GM12878 (cell line): ENCODE data around the gene GTPBP1. TPM values are rescaled to one million over a fixed set of nuclear protein-coding genes. Genes with fewer than 3 reads are reported as not detected.

ENCODE experiments used
- ATAC-seq: fragments of 200-7000 bp; cut with Tn5 transposase; 3 replicates; pipeline ENCODE4 v1.9.1; 2020; ENCODE audit warnings: mild to moderate bottlenecking, moderate library complexity
- BruUV-seq: library from RNA; stranded (reverse); fragments of 400-500 nt; replicated peaks from 2 replicates; lab custom pipeline; 2021; lab: Mats Ljungman, UMichigan
- CTCF ChIA-PET: fragments of 300-600 bp; sonication (Branson Sonifier 250); formaldehyde crosslinking; extraction: SDS; loops from one replicate; lab custom pipeline; 2021; ENCODE audit warnings: inconsistent platforms; lab: Yijun Ruan, JAX
- POLR2A ChIA-PET: fragments of 350-600 bp; formaldehyde crosslinking; extraction: SDS; loops from one replicate; lab custom pipeline; 2021; ENCODE audit warnings: inconsistent platforms; lab: Charles Lee
- RAD21 ChIA-PET: fragments of 300-600 bp; sonication (Branson Sonifier 250); formaldehyde crosslinking; loops from one replicate; lab custom pipeline; 2023; ENCODE audit warnings: antibody characterized with exemption; ENCODE audit not compliant: unreplicated experiment; lab: Charles Lee
- SMC1A ChIA-PET: fragments of 300-600 bp; sonication (Branson Sonifier 250); formaldehyde crosslinking; loops from one replicate; lab custom pipeline; 2023; ENCODE audit not compliant: unreplicated experiment, uncharacterized antibody; lab: Charles Lee
- DNase-seq: peaks from one replicate; pipeline ENCODE4 v3.0.0-alpha.2; 2011; ENCODE audit warnings: low read depth, low spot score
- FAIRE-seq: peaks from 3 replicates; lab custom pipeline; 2011; peaks lifted over from hg19 to GRCh38; lab: Jason Lieb, UNC
- H2AFZ ChIP-seq: 2 replicates; pipeline ENCODE4 v1.6.0; 2011; ENCODE audit warnings: low read depth, low read length, control low read depth; ENCODE audit not compliant: control insufficient read depth
- H3K27ac ChIP-seq: 2 replicates; pipeline ENCODE4 v1.5.1; 2011; ENCODE audit warnings: control low read depth; ENCODE audit not compliant: control insufficient read depth, insufficient read depth
- H3K27me3 ChIP-seq, 2 experiments: replicated peaks in 1 of 2; 2 replicates each; pipeline versions ENCODE4 v1.6.0 to v1.6.1; 2011; ENCODE audit warnings: low read length in 1 of 2; ENCODE audit not compliant: control insufficient read depth in 2 of 2, insufficient read depth in 2 of 2
- H3K36me3 ChIP-seq, 2 experiments: 2 replicates each; pipeline ENCODE4 v1.5.1; 2011; ENCODE audit warnings: low read length in 1 of 2; ENCODE audit not compliant: control insufficient read depth in 2 of 2, insufficient read depth in 2 of 2
- H3K4me1 ChIP-seq: 2 replicates; pipeline ENCODE4 v1.6.1; 2011; ENCODE audit warnings: mild to moderate bottlenecking, low read length, moderate library complexity, mixed read lengths; ENCODE audit not compliant: control insufficient read depth, insufficient read depth
- H3K4me2 ChIP-seq: 2 replicates; pipeline ENCODE4 v1.6.0; 2011; ENCODE audit warnings: control low read depth; ENCODE audit not compliant: control insufficient read depth, insufficient read depth
- H3K4me3 ChIP-seq: fragments of 200-600 bp; sonication (generic); 2 replicates; pipeline ENCODE4 v1.5.1; 2016
- H3K79me2 ChIP-seq: 2 replicates; pipeline ENCODE4 v1.6.0; 2011; ENCODE audit warnings: low read length; ENCODE audit not compliant: control insufficient read depth, insufficient read depth
- H3K9ac ChIP-seq: 2 replicates; pipeline ENCODE4 v1.8.0; 2011; ENCODE audit warnings: low read length, control low read depth, mixed read lengths; ENCODE audit not compliant: control insufficient read depth, insufficient read depth
- H3K9me3 ChIP-seq: replicated peaks from 3 replicates; pipeline ENCODE4 v1.5.1; 2011; ENCODE audit warnings: mild to moderate bottlenecking, low read length; ENCODE audit not compliant: control insufficient read depth, insufficient read depth
- H4K20me1 ChIP-seq: 2 replicates; pipeline ENCODE4 v1.6.0; 2011; ENCODE audit not compliant: control insufficient read depth, insufficient read depth
- BRCA1 ChIP-seq: IDR thresholded peaks from 2 replicates; pipeline ENCODE4 v1.6.1; 2011; ENCODE audit warnings: low read depth, low read length, improper control_type of control experiment
- FOXK2 ChIP-seq: fragments of 450-650 bp; IDR thresholded peaks from 2 replicates; pipeline ENCODE4 v1.6.1; 2017; ENCODE audit warnings: mild to moderate bottlenecking, moderate library complexity
- MTA2 ChIP-seq: fragments of 450-650 bp; IDR thresholded peaks from 2 replicates; pipeline ENCODE4 v1.6.1; 2016; ENCODE audit warnings: low read depth, mild to moderate bottlenecking, moderate library complexity
- NFYB ChIP-seq: IDR thresholded peaks from 2 replicates; pipeline ENCODE4 v1.6.1; 2011; ENCODE audit warnings: low read depth, mild to moderate bottlenecking, low read length, improper control_type of control experiment, moderate library complexity; ENCODE audit not compliant: insufficient read depth
- NR2C1 ChIP-seq: fragments of 450-650 bp; IDR thresholded peaks from 2 replicates; pipeline ENCODE4 v1.6.1; 2017; ENCODE audit warnings: antibody characterized with exemption, mild to moderate bottlenecking, moderate library complexity
- PAX5 ChIP-seq: IDR thresholded peaks from 2 replicates; pipeline ENCODE4 v1.6.1; 2011; ENCODE audit warnings: low read depth, low read length, borderline replicate concordance
- PML ChIP-seq: IDR thresholded peaks from 2 replicates; pipeline ENCODE4 v1.6.1; 2012; ENCODE audit warnings: low read length, inconsistent platforms
- POLR2AphosphoS2 ChIP-seq: IDR thresholded peaks from 2 replicates; pipeline ENCODE4 v1.6.1; 2011; ENCODE audit warnings: low read depth, mild to moderate bottlenecking, low read length, improper control_type of control experiment, moderate library complexity
- POLR2AphosphoS5 ChIP-seq: IDR thresholded peaks from 2 replicates; pipeline ENCODE4 v1.6.1; 2011; ENCODE audit warnings: mild to moderate bottlenecking, low read length, inconsistent platforms
- SP1 ChIP-seq: IDR thresholded peaks from one replicate; pipeline ENCODE4 v1.6.1; 2011; ENCODE audit warnings: low read depth, low read length
- ZNF217 ChIP-seq: fragments of 450-650 bp; IDR thresholded peaks from 2 replicates; pipeline ENCODE4 v1.6.1; 2017; ENCODE audit warnings: antibody characterized with exemption, mild to moderate bottlenecking
- WGBS: methylation state at CpG from one replicate; pipeline ENCODE4 v1.1.6; 2016; ENCODE audit warnings: low lambda C conversion rate; ENCODE audit not compliant: insufficient replicate concordance, insufficient coverage; ENCODE audit errors: missing lambda C conversion rate; 5-methylcytosine and 5-hydroxymethylcytosine counted together
- in situ Hi-C: fragments of 300-500 bp; cut with MboI; formaldehyde crosslinking; loops from 9 replicates; pipeline ENCODE4 v1.14.3; 2018; ENCODE audit warnings: mixed read lengths
- intact Hi-C: fragments of 100-400 bp; cut with micrococcal nuclease; formaldehyde crosslinking; loops from one replicate; pipeline ENCODE4 v1.14.2; 2022; ENCODE audit not compliant: unreplicated experiment
- polyA plus RNA-seq, 11 experiments: library from polyadenylated mRNA; depleted of rRNA in 4 of 11; unstranded in 6 of 11; stranded (reverse) in 5 of 11; fragments of >200 nt; fragmentation: Nextera tagmentation in 4 of 11; fragmentation: Illumina TruSeq in 1 of 11; extraction: Ambion mirVana in 4 of 11; extraction: Trizol in 1 of 11; gene quantifications; 1 replicate in 1 of 11; 2 replicates in 10 of 11; pipeline versions ENCODE4 v1.2.1 to v1.2.3, GENCODE V29; 2011 to 2016; ENCODE audit warnings: inconsistent platforms in 2 of 11, missing spikeins in 2 of 11, low read depth in 1 of 11
- total RNA-seq, 4 experiments: library from RNA; depleted of rRNA in 3 of 4; stranded (reverse); fragments of >200 nt in 3 of 4; fragmentation: Illumina TruSeq in 1 of 4; extraction: Trizol in 1 of 4; gene quantifications; 2 replicates each; pipeline versions ENCODE4 v1.2.1 to v1.2.3, GENCODE V29; 2013 to 2021
- TF ChIP-seq, protein P1 (sequence below): fragments of 450-650 bp; IDR thresholded peaks from 2 replicates; pipeline ENCODE4 v1.6.1; 2017; ENCODE audit warnings: mild to moderate bottlenecking, low read depth, inconsistent platforms; ENCODE audit not compliant: poor library complexity, severe bottlenecking
- TF ChIP-seq, protein P2 (sequence below): fragments of 450-650 bp; IDR thresholded peaks from 2 replicates; pipeline ENCODE4 v1.6.1; 2016; ENCODE audit warnings: mild to moderate bottlenecking, moderate library complexity, borderline replicate concordance
- TF ChIP-seq, protein P3 (sequence below): fragments of 450-650 bp; IDR thresholded peaks from 2 replicates; pipeline ENCODE4 v1.6.1; 2017; ENCODE audit warnings: mild to moderate bottlenecking

GTPBP1 gene
- total and polyA plus RNA-seq, 10 of the 15 experiments (the other 5 are each of a cell fraction or from before 2014, with no cell fraction given) = 0.89 to 63.1 (median 34.2) TPM

DNA sequence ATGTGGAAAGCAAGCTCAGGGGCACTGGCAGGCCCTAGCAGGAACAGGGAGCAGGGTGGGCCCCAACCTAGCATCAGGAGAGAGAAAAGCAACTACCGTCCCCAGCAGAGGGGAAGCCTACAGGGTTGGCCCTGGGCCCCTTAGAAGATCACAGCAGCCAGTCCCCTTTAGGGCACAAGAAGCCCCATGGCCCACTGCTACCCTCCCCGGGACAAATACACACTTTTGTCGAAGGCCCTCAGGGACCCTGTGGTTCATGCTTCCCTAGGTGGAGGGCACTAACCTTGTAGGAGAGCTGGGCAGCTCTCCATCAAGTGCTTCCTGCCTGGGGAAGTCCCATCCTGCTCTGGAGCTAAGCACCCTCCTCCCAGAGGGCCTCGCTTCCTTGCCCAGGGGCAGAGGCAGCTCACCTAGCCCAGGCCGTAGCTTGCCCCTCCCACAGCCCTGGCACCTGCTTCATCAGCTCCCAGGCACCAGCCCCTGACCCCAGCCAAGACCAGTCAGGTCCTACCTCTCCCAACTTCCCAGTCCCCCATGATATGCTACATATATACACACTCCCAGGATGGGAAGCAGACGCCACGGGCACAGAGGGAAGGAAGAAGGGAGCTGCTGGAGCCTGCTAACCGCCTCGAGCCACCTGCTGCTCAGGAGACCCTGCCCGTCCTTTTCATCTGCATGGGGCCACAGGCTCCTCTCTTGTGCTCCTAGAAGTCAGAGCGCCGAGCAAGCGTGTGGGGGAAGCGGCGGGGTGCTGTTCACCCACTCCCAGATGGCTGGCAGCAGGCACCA, 29.9 kb downstream of the GTPBP1 start:
- Histone ChIP-seq H3K4me1 (no peaks in the 10 kb centered on the region), H3K27me3 (no peaks in the 10 kb centered on the region), H3K4me2 (no peak overlapping the region), H4K20me1 (peaks cover 2% of the 10 kb centered on the region; the same call in 1 of the 2 replicates), H3K4me3 (no peak overlapping the region), H3K9me3 (no peaks in the 10 kb centered on the region), H3K9ac (no peak overlapping the region), H3K36me3 (peaks cover 27 to 64% of the 10 kb centered on the region in 2 experiments), H3K79me2 (no peaks in the 10 kb centered on the region), H3K27ac (no peak overlapping the region), H2AFZ (no peak overlapping the region)
- POLR2A ChIA-PET = interaction anchor here (1.4 kb wide), 1 partner anchor 10 kb away, joined by 3 read pairs; no protein-coding TSS in a partner anchor
- CTCF ChIA-PET = interaction anchor here (0.5 to 3.7 kb wide), 5 partner anchors 11 to 419 kb away, joined by 3 to 26 read pairs (median 5); no protein-coding TSS in a partner anchor
- RAD21 ChIA-PET = interaction anchor here (0.8 to 1.0 kb wide), 2 partner anchors 9 to 16 kb away, joined by 3 to 4 read pairs; no protein-coding TSS in a partner anchor
- no peak for FAIRE-seq
- SMC1A ChIA-PET = interaction anchor here (0.5 to 0.6 kb wide), 2 partner anchors 24 to 43 kb away, joined by 3 read pairs; no protein-coding TSS in a partner anchor
- WGBS = 64% methylated on average over 15 of the region's 15 CpGs
- intact Hi-C loops = no loop called here
- BruUV-seq = no TSS peak
- in situ Hi-C loops = no loop called here
- DNase-seq = no peak
- peak; percentile 32 for ATAC-seq
- TF ChIP-seq POLR2AphosphoS2 (peak; percentile 32; the same call in 1 of the 2 replicates), NR2C1 (no peak), PAX5 (no peak), BRCA1 (no peak), FOXK2 (no peak), MTA2 (no peak), ZNF217 (no peak), PML (peak; percentile 18; the same call in 1 of the 2 replicates), SP1 (no peak), POLR2AphosphoS5 (peak; percentile 58; the same call in 1 of the 2 replicates), NFYB (no peak)
- TF ChIP-seq, protein P1, sequence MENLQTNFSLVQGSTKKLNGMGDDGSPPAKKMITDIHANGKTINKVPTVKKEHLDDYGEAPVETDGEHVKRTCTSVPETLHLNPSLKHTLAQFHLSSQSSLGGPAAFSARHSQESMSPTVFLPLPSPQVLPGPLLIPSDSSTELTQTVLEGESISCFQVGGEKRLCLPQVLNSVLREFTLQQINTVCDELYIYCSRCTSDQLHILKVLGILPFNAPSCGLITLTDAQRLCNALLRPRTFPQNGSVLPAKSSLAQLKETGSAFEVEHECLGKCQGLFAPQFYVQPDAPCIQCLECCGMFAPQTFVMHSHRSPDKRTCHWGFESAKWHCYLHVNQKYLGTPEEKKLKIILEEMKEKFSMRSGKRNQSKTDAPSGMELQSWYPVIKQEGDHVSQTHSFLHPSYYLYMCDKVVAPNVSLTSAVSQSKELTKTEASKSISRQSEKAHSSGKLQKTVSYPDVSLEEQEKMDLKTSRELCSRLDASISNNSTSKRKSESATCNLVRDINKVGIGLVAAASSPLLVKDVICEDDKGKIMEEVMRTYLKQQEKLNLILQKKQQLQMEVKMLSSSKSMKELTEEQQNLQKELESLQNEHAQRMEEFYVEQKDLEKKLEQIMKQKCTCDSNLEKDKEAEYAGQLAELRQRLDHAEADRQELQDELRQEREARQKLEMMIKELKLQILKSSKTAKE = no peak
- TF ChIP-seq, protein P2, sequence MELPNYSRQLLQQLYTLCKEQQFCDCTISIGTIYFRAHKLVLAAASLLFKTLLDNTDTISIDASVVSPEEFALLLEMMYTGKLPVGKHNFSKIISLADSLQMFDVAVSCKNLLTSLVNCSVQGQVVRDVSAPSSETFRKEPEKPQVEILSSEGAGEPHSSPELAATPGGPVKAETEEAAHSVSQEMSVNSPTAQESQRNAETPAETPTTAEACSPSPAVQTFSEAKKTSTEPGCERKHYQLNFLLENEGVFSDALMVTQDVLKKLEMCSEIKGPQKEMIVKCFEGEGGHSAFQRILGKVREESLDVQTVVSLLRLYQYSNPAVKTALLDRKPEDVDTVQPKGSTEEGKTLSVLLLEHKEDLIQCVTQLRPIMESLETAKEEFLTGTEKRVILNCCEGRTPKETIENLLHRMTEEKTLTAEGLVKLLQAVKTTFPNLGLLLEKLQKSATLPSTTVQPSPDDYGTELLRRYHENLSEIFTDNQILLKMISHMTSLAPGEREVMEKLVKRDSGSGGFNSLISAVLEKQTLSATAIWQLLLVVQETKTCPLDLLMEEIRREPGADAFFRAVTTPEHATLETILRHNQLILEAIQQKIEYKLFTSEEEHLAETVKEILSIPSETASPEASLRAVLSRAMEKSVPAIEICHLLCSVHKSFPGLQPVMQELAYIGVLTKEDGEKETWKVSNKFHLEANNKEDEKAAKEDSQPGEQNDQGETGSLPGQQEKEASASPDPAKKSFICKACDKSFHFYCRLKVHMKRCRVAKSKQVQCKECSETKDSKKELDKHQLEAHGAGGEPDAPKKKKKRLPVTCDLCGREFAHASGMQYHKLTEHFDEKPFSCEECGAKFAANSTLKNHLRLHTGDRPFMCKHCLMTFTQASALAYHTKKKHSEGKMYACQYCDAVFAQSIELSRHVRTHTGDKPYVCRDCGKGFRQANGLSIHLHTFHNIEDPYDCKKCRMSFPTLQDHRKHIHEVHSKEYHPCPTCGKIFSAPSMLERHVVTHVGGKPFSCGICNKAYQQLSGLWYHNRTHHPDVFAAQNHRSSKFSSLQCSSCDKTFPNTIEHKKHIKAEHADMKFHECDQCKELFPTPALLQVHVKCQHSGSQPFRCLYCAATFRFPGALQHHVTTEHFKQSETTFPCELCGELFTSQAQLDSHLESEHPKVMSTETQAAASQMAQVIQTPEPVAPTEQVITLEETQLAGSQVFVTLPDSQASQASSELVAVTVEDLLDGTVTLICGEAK = no peak
- TF ChIP-seq, protein P3, sequence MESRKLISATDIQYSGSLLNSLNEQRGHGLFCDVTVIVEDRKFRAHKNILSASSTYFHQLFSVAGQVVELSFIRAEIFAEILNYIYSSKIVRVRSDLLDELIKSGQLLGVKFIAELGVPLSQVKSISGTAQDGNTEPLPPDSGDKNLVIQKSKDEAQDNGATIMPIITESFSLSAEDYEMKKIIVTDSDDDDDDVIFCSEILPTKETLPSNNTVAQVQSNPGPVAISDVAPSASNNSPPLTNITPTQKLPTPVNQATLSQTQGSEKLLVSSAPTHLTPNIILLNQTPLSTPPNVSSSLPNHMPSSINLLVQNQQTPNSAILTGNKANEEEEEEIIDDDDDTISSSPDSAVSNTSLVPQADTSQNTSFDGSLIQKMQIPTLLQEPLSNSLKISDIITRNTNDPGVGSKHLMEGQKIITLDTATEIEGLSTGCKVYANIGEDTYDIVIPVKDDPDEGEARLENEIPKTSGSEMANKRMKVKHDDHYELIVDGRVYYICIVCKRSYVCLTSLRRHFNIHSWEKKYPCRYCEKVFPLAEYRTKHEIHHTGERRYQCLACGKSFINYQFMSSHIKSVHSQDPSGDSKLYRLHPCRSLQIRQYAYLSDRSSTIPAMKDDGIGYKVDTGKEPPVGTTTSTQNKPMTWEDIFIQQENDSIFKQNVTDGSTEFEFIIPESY = no peak
